ENCODE data around the gene LMTK3. TPM values are rescaled to one million over a fixed set of nuclear protein-coding genes. Genes with fewer than 3 reads are reported as not detected.
"Not testable (repeated sequence)": the region's sequence is repeated elsewhere in the genome, so short reads cannot be mapped to it uniquely, and the experiment has no call there.

Gene LMTK3
- total RNA-seq, 4 donors from 2014 or later: 0.12 to 0.47 (median 0.39) TPM

- ATAC-seq (ENCODE audit: low FRiP score) (no peak), DNase-seq (ENCODE audit: low spot score) (no peak)
- no peak for TF ChIP-seq CTCF (IDR thresholded peaks at IDR 0.05)
Measured at GRCh38 chr19:48524732-48525131, 13.1 kb upstream of the LMTK3 start.

- TF ChIP-seq CTCF (IDR thresholded peaks at IDR 0.05): no peak
- no peak for DNase-seq (ENCODE audit: low spot score)
Measured at GRCh38 chr19:48524221-48524620, 12.6 kb upstream of the LMTK3 start.

DNA sequence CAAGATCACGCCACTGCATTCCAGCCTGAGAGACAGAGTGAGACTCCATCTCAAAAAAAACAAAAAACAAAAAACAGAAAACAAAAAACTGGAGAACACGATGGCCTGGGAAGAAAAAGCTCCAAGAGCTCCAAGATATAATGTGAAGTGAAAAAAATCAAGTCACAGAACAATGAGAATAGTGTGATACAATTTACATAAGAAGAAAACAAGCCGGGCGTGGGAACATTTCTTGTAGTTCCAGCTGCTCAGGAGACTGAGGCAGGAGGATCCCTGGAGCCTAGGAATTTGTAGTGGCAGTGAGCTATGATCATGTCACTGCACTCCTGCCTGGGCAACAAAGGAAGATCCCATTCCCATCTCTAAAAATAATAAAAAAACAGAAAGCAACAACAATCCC is 8.5 kb upstream of the LMTK3 start:
- ATAC-seq (ENCODE audit: low FRiP score) (no peak), DNase-seq (ENCODE audit: low spot score) (no peak)
- no peak for TF ChIP-seq CTCF (IDR thresholded peaks at IDR 0.05)

More at GRCh38 chr19:48524221-48524620, 12.6 kb upstream of the LMTK3 start:
- no peak for ATAC-seq (ENCODE audit: low FRiP score)

DNA sequence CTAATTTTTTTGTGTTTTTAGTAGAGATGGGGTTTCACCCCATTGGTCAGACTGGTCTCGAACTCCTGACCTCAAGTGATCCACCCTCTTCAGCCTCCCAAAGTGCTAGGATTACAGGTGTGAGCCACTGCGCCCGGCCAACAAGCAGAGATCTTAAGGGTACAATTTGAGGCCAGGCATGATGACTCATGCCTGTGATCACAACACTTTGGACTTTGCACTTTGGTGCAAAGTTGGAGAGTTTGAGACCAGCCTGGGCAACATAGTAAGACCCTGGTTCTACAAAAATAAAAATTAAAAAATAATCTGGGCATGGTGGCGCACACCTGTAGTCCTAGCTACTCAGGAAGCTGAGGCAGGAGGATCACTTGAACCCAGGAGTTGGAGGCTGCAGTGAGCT is 7.8 kb upstream of the LMTK3 start:
- DNase-seq (ENCODE audit: low spot score); ATAC-seq (ENCODE audit: low FRiP score): not testable (repeated sequence)

DNA sequence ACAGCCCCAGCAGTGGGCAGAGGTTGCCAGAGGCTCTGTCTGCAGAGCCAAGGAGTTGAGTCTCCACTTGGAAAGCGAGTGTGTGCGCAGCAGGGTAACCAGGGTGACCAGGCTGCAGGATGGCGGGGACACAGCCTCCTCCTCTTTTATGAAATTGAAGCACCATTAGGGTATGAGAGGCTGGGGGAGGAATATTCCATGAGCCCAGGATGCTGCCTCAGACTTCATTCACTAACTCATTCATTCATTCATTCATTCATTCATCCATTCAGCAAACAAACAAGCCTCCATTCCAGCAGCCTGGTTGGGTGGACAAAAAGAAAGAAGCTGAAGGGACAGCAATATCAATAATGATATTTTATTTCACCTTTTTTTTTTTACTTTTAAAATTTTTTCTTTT is 6.6 kb upstream of the LMTK3 start:
- ATAC-seq (ENCODE audit: low FRiP score) (no peak), DNase-seq (ENCODE audit: low spot score) (no peak)
- TF ChIP-seq CTCF (IDR thresholded peaks at IDR 0.05): no peak

- no peak for TF ChIP-seq CTCF (IDR thresholded peaks at IDR 0.05)
- DNase-seq (ENCODE audit: low spot score): no peak
- no peak for ATAC-seq (ENCODE audit: low FRiP score)
Measured at GRCh38 chr19:48516536-48516935, 4.9 kb upstream of the LMTK3 start.

DNA sequence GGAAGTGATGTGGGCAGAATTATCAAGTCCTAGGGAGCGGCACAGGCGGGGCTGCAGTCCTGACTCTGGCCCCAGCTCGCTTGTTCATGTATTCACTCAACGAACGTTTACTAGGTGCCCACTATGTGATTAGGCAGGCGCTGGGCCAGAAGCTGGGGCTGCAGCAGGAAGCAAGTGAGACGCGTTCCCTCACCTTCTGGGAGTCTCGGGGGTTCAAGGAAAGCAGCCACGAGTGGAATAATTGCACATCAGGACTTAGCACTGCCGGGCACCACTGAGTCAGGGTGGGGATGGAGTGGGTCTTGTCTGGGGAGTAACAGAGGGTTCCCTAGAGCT is 2.5 kb upstream of the LMTK3 start:
- TF ChIP-seq CTCF (IDR thresholded peaks at IDR 0.05): no peak
- DNase-seq (ENCODE audit: low spot score): no peak
- ATAC-seq (ENCODE audit: low FRiP score): no peak
